ENCODE measurements around the gene ANKRD44.
A peak's percentile ranks its signal among the peaks of the same experiment; 100 is the strongest.
"Not testable (repeated sequence)": the region's sequence is repeated elsewhere in the genome, so short reads cannot be mapped to it uniquely, and the experiment has no call there.

The ANKRD44 gene

GRCh38 chr2:197310271-197310985 lies at the start of gene ANKRD44:
TSS of gene ANKRD44 (minus strand) at chr2:197310780. CDS start at chr2:197310604, 176 bp downstream.
- DNase-seq (ENCODE audit: low spot score) = peak; percentile 81

GRCh38 chr2:197359859-197360258 lies 49.3 kb upstream of the ANKRD44 start:
- no peak for DNase-seq (ENCODE audit: low spot score)

GRCh38 chr2:197358931-197359330 lies 48.4 kb upstream of the ANKRD44 start:
- DNase-seq (ENCODE audit: low spot score) = no peak

GRCh38 chr2:197357986-197358385 lies 47.4 kb upstream of the ANKRD44 start:
- DNase-seq (ENCODE audit: low spot score) = no peak

- DNase-seq (ENCODE audit: low spot score) = no peak
Observed at GRCh38 chr2:197356136-197356535, 45.6 kb upstream of the ANKRD44 start.

GRCh38 chr2:197354169-197354558 lies 43.6 kb upstream of the ANKRD44 start:
- no peak for DNase-seq (ENCODE audit: low spot score)

GRCh38 chr2:197353393-197354168 lies 43.0 kb upstream of the ANKRD44 start:
- no peak for DNase-seq (ENCODE audit: low spot score)

- DNase-seq (ENCODE audit: low spot score) = no peak
Observed at GRCh38 chr2:197349699-197350098, 39.1 kb upstream of the ANKRD44 start.

GRCh38 chr2:197348721-197349360 lies 38.3 kb upstream of the ANKRD44 start:
- no peak for DNase-seq (ENCODE audit: low spot score)

- no peak for DNase-seq (ENCODE audit: low spot score)
Observed at GRCh38 chr2:197345846-197346370, 35.3 kb upstream of the ANKRD44 start.

GRCh38 chr2:197343968-197344367 lies 33.4 kb upstream of the ANKRD44 start:
- not testable (repeated sequence) for DNase-seq (ENCODE audit: low spot score)

- no peak for DNase-seq (ENCODE audit: low spot score)
Observed at GRCh38 chr2:197340591-197340990, 30.0 kb upstream of the ANKRD44 start.

- no peak for DNase-seq (ENCODE audit: low spot score)
Observed at GRCh38 chr2:197339496-197340220, 29.1 kb upstream of the ANKRD44 start.

- DNase-seq (ENCODE audit: low spot score) = no peak
Observed at GRCh38 chr2:197339016-197339415, 28.4 kb upstream of the ANKRD44 start.

- DNase-seq (ENCODE audit: low spot score) = no peak
Observed at GRCh38 chr2:197332641-197333040, 22.1 kb upstream of the ANKRD44 start.

GRCh38 chr2:197328461-197328860 lies 17.9 kb upstream of the ANKRD44 start:
- DNase-seq (ENCODE audit: low spot score) = no peak

GRCh38 chr2:197327472-197328098 lies 17.0 kb upstream of the ANKRD44 start:
- DNase-seq (ENCODE audit: low spot score) = no peak

- no peak for DNase-seq (ENCODE audit: low spot score)
Observed at GRCh38 chr2:197327073-197327471, 16.5 kb upstream of the ANKRD44 start.

GRCh38 chr2:197324801-197325200 lies 14.2 kb upstream of the ANKRD44 start:
- no peak for DNase-seq (ENCODE audit: low spot score)

- no peak for DNase-seq (ENCODE audit: low spot score)
Observed at GRCh38 chr2:197322724-197323720, 12.4 kb upstream of the ANKRD44 start.

All from SW480 (cell line).